Transverse colon (tissue), 4 donors: Measurements from ENCODE around the gene CCDC172.

Experiments used
- POLR2A ChIP-seq: fragments of 450-650 bp; IDR thresholded peaks from one replicate; pipeline ENCODE4 v1.6.1; 2016; ENCODE audit warnings: antibody characterized with exemption, mild to moderate bottlenecking, moderate library complexity
- POLR2AphosphoS5 ChIP-seq, 3 donors: sonication (generic); formaldehyde crosslinking; IDR thresholded peaks; one replicate each; pipeline ENCODE4 v1.6.1; 2016; ENCODE audit warnings: antibody characterized with exemption in 3 of 3
- TF ChIP-seq, protein P1 (sequence below), 5 experiments: fragments of 200-600 bp in 3 of 5; fragments of 450-650 bp in 2 of 5; sonication (generic) in 3 of 5; IDR thresholded peaks; 1 replicate in 2 of 5; 2 replicates in 3 of 5; pipeline ENCODE4 v1.5.1; 2016 to 2017; ENCODE audit warnings: antibody characterized with exemption in 5 of 5, inconsistent platforms in 3 of 5, mild to moderate bottlenecking in 2 of 5, moderate library complexity in 1 of 5

DNA sequence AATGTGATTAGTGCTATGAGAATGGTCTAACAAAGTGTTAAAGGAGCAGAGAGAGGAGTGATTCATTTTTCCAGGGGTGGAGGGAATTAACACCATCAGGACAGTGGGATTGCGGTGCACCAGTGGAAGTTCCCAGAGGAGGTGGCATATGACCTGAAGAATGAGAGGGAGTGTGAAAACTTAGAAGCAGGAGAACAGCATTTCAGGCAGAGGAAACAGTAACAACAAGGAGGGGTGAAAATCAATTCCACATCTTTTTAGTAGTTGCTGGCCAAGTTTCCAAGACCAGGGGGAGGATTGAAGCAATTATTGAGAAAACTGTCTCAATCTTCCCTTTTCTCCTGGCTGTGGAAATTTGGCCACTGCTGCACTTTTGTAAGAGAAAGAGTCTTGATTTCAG, 23.7 kb upstream of the CCDC172 start:
- no peak for TF ChIP-seq POLR2A
- TF ChIP-seq, protein P1, sequence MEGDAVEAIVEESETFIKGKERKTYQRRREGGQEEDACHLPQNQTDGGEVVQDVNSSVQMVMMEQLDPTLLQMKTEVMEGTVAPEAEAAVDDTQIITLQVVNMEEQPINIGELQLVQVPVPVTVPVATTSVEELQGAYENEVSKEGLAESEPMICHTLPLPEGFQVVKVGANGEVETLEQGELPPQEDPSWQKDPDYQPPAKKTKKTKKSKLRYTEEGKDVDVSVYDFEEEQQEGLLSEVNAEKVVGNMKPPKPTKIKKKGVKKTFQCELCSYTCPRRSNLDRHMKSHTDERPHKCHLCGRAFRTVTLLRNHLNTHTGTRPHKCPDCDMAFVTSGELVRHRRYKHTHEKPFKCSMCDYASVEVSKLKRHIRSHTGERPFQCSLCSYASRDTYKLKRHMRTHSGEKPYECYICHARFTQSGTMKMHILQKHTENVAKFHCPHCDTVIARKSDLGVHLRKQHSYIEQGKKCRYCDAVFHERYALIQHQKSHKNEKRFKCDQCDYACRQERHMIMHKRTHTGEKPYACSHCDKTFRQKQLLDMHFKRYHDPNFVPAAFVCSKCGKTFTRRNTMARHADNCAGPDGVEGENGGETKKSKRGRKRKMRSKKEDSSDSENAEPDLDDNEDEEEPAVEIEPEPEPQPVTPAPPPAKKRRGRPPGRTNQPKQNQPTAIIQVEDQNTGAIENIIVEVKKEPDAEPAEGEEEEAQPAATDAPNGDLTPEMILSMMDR (IDR thresholded peaks at IDR 0.05): no peak
- no peak for TF ChIP-seq POLR2AphosphoS5 (IDR thresholded peaks at IDR 0.05)
